HG02973 (cell line): ENCODE results near the gene TOB2.
"Not testable (repeated sequence)": the region's sequence is repeated elsewhere in the genome, so short reads cannot be mapped to it uniquely, and the experiment has no call there.

Experiments
- ATAC-seq: cut with Tn5 transposase; IDR thresholded peaks from one replicate; pipeline ENCODE4 v1.9.1; 2021; ENCODE audit warnings: moderate library complexity; ENCODE audit not compliant: unreplicated experiment

TOB2 gene

GRCh38 chr22:41468381-41469217 lies 22.0 kb upstream of the TOB2 start, which contains the start of the genes ACO2 and PHF5A:
Gene ACO2, plus strand, starts transcription at chr22:41469117. Its CDS starts 30 bp downstream, at chr22:41469147.
Gene PHF5A, minus strand, starts transcription at chr22:41468692. Its CDS starts 39 bp downstream, at chr22:41468653.
- ATAC-seq = peak; percentile 75

- ATAC-seq = no peak
Measured at GRCh38 chr22:41461901-41462300, 15.3 kb upstream of the TOB2 start.

- not testable (repeated sequence) for ATAC-seq
Measured at GRCh38 chr22:41460071-41460470, 13.5 kb upstream of the TOB2 start.

- no peak for ATAC-seq
Measured at GRCh38 chr22:41459431-41459830, 12.8 kb upstream of the TOB2 start.

- no peak for ATAC-seq
Measured at GRCh38 chr22:41458161-41458728, 11.6 kb upstream of the TOB2 start.

GRCh38 chr22:41448189-41448808 lies 1.7 kb upstream of the TOB2 start:
- peak; percentile 41 for ATAC-seq

- ATAC-seq = no peak
Measured at GRCh38 chr22:41447435-41448188, 1.0 kb upstream of the TOB2 start.

- ATAC-seq = no peak
Measured at GRCh38 chr22:41446057-41446501, 522 bp downstream of the TOB2 start.

- no peak for ATAC-seq
Measured at GRCh38 chr22:41445129-41446056, 1.2 kb downstream of the TOB2 start.

- peak; percentile 38 for ATAC-seq
Measured at GRCh38 chr22:41444360-41445128, 2.1 kb downstream of the TOB2 start.

GRCh38 chr22:41442240-41442792 lies 4.3 kb downstream of the TOB2 start:
- ATAC-seq = no peak

- not testable (repeated sequence) for ATAC-seq
Measured at GRCh38 chr22:41440511-41440910, 6.1 kb downstream of the TOB2 start.

- no peak for ATAC-seq
Measured at GRCh38 chr22:41437198-41437597, 9.4 kb downstream of the TOB2 start.

GRCh38 chr22:41436322-41437113 lies 10.1 kb downstream of the TOB2 start:
- ATAC-seq = no peak

- no peak for ATAC-seq
Measured at GRCh38 chr22:41435560-41435959, 11.0 kb downstream of the TOB2 start.

GRCh38 chr22:41434361-41435003 lies 12.1 kb downstream of the TOB2 start:
- not testable (repeated sequence) for ATAC-seq

- not testable (repeated sequence) for ATAC-seq
Measured at GRCh38 chr22:41433480-41433879, 13.1 kb downstream of the TOB2 start.

- ATAC-seq = no peak
Measured at GRCh38 chr22:41431656-41432055, 14.9 kb downstream of the TOB2 start.
